MM.1S (cell line): ENCODE results near the gene EGLN1.

Source experiments
- DNase-seq: peaks from one replicate; pipeline ENCODE4 v3.0.0-alpha.2; 2015
- H2AFZ ChIP-seq: fragments of 300-600 bp; sonication (generic); 2 replicates; pipeline ENCODE4 v1.6.0; 2016; ENCODE audit warnings: antibody characterized with exemption, low read length
- H3F3A ChIP-seq: fragments of 300-600 bp; sonication (generic); 2 replicates; pipeline ENCODE4 v1.6.1; 2016; ENCODE audit warnings: mild to moderate bottlenecking, antibody characterized with exemption, low read length, moderate library complexity, mixed read lengths; ENCODE audit not compliant: insufficient read depth
- H3K27ac ChIP-seq: fragments of 300-600 bp; sonication (generic); 2 replicates; pipeline ENCODE4 v1.5.1; 2016; ENCODE audit warnings: mild to moderate bottlenecking, low read length
- H3K27me3 ChIP-seq: fragments of 300-600 bp; sonication (generic); replicated peaks from 2 replicates; pipeline ENCODE4 v1.6.0; 2016; ENCODE audit warnings: low read length; ENCODE audit not compliant: insufficient read depth
- H3K36me3 ChIP-seq: fragments of 300-600 bp; sonication (generic); replicated peaks from 2 replicates; pipeline ENCODE4 v1.6.1; 2016; ENCODE audit warnings: mild to moderate bottlenecking, low read length, mixed read lengths; ENCODE audit not compliant: insufficient read depth
- H3K4me1 ChIP-seq: fragments of 300-600 bp; sonication (generic); 2 replicates; pipeline ENCODE4 v1.6.1; 2016; ENCODE audit warnings: low read length, mixed read lengths
- H3K4me2 ChIP-seq: fragments of 300-600 bp; sonication (generic); 2 replicates; pipeline ENCODE4 v1.6.0; 2016; ENCODE audit warnings: low read depth, low read length
- H3K4me3 ChIP-seq: fragments of 300-600 bp; sonication (generic); 2 replicates; pipeline ENCODE4 v1.5.1; 2016; ENCODE audit warnings: low read length, mixed read lengths
- H3K79me2 ChIP-seq: fragments of 300-600 bp; sonication (generic); 2 replicates; pipeline ENCODE4 v1.6.1; 2016; ENCODE audit warnings: mixed run types, low read length, mixed read lengths
- H3K9ac ChIP-seq: fragments of 300-600 bp; sonication (generic); 2 replicates; pipeline ENCODE4 v1.6.1; 2016; ENCODE audit warnings: low read length, mixed read lengths
- H3K9me2 ChIP-seq: fragments of 300-600 bp; sonication (generic); replicated peaks from 2 replicates; pipeline ENCODE4 v1.6.1; 2016; ENCODE audit warnings: mild to moderate bottlenecking, low read length, mixed read lengths; ENCODE audit not compliant: insufficient read depth
- H3K9me3 ChIP-seq: fragments of 300-600 bp; sonication (generic); replicated peaks from 2 replicates; pipeline ENCODE4 v1.6.1; 2016; ENCODE audit warnings: mild to moderate bottlenecking, low read length, mixed read lengths; ENCODE audit not compliant: insufficient read depth
- H4K20me1 ChIP-seq: fragments of 300-600 bp; sonication (generic); 2 replicates; pipeline ENCODE4 v1.6.1; 2016; ENCODE audit warnings: mild to moderate bottlenecking, low read length, moderate library complexity, mixed read lengths; ENCODE audit not compliant: insufficient read depth
- CTCF ChIP-seq: fragments of 300-600 bp; sonication (generic); IDR thresholded peaks from 2 replicates; pipeline ENCODE4 v1.5.1; 2016; ENCODE audit warnings: antibody characterized with exemption, low read length, mixed read lengths
- EZH2 ChIP-seq: fragments of 300-600 bp; sonication (generic); optimal IDR thresholded peaks from 2 replicates; pipeline ENCODE3; 2017; ENCODE audit warnings: low read depth, mild to moderate bottlenecking, antibody characterized with exemption, low read length, mixed read lengths
- EZH2phosphoT487 ChIP-seq: fragments of 300-600 bp; sonication (generic); IDR thresholded peaks from 2 replicates; pipeline ENCODE4 v1.6.1; 2018; ENCODE audit warnings: antibody characterized with exemption, low read length

The EGLN1 gene

GRCh38 chr1:231418741-231419107, 3.4 kb downstream of the EGLN1 start:
- H3K9me3 ChIP-seq = no peaks in the 10 kb centered on the region
- H3K79me2 ChIP-seq = peaks cover 75% of the 10 kb centered on the region
- H3K27me3 ChIP-seq = no peaks in the 10 kb centered on the region
- H3K4me3 ChIP-seq = peak overlapping the region; percentile 81
- TF ChIP-seq EZH2phosphoT487 = no peak
- no peak for TF ChIP-seq CTCF
- no peak for TF ChIP-seq EZH2
- H2AFZ ChIP-seq = no peak overlapping the region
- peaks cover 24% of the 10 kb centered on the region for H3F3A ChIP-seq
- H3K9ac ChIP-seq = no peak overlapping the region
- peak overlapping the region; percentile 95 for H3K4me2 ChIP-seq
- no peak for DNase-seq
- no peaks in the 10 kb centered on the region for H4K20me1 ChIP-seq
- no peaks in the 10 kb centered on the region for H3K36me3 ChIP-seq
- no peak overlapping the region for H3K27ac ChIP-seq
- no peaks in the 10 kb centered on the region for H3K9me2 ChIP-seq
- H3K4me1 ChIP-seq = peaks cover 28% of the 10 kb centered on the region

GRCh38 chr1:231418101-231418740, 3.9 kb downstream of the EGLN1 start:
- Histone ChIP-seq H3K4me1 (peaks cover 28% of the 10 kb centered on the region), H3K9me3 (no peaks in the 10 kb centered on the region), H3F3A (peaks cover 23% of the 10 kb centered on the region), H2AFZ (no peak overlapping the region), H3K4me3 (no peak overlapping the region), H4K20me1 (no peaks in the 10 kb centered on the region), H3K27me3 (no peaks in the 10 kb centered on the region), H3K36me3 (no peaks in the 10 kb centered on the region), H3K4me2 (peak overlapping the region; percentile 95; the same call in 1 of the 2 replicates), H3K79me2 (peaks cover 80% of the 10 kb centered on the region), H3K27ac (no peak overlapping the region), H3K9me2 (no peaks in the 10 kb centered on the region), H3K9ac (no peak overlapping the region)
- TF ChIP-seq EZH2phosphoT487 (no peak), CTCF (no peak), EZH2 (no peak)
- no peak for DNase-seq

- no peaks in the 10 kb centered on the region for H3K36me3 ChIP-seq
- peaks cover 24% of the 10 kb centered on the region for H3K4me1 ChIP-seq
- H4K20me1 ChIP-seq = no peaks in the 10 kb centered on the region
- H3K79me2 ChIP-seq = peaks cover 87% of the 10 kb centered on the region
- H3K9ac ChIP-seq = no peak overlapping the region
- peak overlapping the region; percentile 6; the same call in 1 of the 2 replicates for H3K4me2 ChIP-seq
- no peaks in the 10 kb centered on the region for H3K9me3 ChIP-seq
- no peak for DNase-seq
- H3F3A ChIP-seq = peaks cover 16% of the 10 kb centered on the region
- H3K4me3 ChIP-seq = no peak overlapping the region
- TF ChIP-seq CTCF (no peak), EZH2 (no peak), EZH2phosphoT487 (no peak)
- H3K9me2 ChIP-seq = no peaks in the 10 kb centered on the region
- no peak overlapping the region for H3K27ac ChIP-seq
- H3K27me3 ChIP-seq = no peaks in the 10 kb centered on the region
- H2AFZ ChIP-seq = no peak overlapping the region
Observed at GRCh38 chr1:231417513-231417912, 4.6 kb downstream of the EGLN1 start.
